NT2/D1 (cell line): ENCODE data around the gene ACKR4.

Experiments
- SUZ12 ChIP-seq: IDR thresholded peaks from 2 replicates; pipeline ENCODE4 v1.6.1; 2011; ENCODE audit not compliant: insufficient read length, insufficient read depth; ENCODE audit errors: extremely low read depth
- YY1 ChIP-seq: IDR thresholded peaks from 2 replicates; pipeline ENCODE4 v1.6.1; 2011; ENCODE audit not compliant: insufficient read length, insufficient read depth
- ZNF274 ChIP-seq: IDR thresholded peaks from 2 replicates; pipeline ENCODE4 v1.6.1; 2011; ENCODE audit warnings: mild to moderate bottlenecking, low read depth, low read length

DNA sequence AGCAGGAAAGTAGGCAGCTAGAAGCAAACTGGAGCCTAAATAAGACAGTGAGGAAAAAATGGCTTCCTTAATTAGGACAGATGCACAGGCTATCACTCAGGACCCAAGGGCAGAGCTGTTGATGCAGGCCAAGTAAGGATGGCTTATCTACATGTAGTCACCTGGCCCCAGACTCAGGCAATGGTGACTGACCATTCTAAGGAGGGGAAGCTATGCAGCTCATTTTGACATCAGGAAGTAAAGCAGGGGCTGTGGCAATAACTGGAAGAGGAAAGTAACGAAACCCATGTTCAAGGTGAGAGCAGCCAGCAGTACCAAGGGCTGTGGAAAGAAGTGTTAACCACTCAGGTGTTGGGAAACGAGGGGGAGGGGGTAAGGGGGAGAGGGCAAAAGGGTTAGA is 46.3 kb downstream of the ACKR4 start:
- TF ChIP-seq YY1 (no peak), SUZ12 (no peak), ZNF274 (no peak)
